ENCODE data around the gene URB1.

The URB1 gene

DNA sequence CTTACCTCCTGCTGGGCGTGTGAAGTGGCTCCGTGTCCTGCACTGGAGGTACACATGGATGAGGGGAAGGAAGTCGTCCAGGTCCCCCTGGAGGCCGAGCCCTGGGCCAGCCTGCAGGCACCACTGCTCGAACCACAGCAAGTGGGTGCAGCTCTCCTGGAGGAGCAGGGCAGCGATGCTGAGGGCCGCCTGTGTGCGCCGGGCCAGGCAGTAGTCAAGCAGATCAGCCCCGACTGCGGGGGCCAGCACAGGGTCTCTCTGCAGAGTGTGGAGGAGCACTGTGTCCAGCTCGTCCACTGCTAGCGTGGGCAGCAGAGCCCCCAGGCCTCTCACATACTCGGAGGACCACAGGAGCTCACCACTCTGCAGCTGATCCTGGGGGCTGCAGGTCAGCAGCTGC, 45.9 kb downstream of the URB1 start:
- no peak for DNase-seq (ENCODE audit: low spot score)

DNA sequence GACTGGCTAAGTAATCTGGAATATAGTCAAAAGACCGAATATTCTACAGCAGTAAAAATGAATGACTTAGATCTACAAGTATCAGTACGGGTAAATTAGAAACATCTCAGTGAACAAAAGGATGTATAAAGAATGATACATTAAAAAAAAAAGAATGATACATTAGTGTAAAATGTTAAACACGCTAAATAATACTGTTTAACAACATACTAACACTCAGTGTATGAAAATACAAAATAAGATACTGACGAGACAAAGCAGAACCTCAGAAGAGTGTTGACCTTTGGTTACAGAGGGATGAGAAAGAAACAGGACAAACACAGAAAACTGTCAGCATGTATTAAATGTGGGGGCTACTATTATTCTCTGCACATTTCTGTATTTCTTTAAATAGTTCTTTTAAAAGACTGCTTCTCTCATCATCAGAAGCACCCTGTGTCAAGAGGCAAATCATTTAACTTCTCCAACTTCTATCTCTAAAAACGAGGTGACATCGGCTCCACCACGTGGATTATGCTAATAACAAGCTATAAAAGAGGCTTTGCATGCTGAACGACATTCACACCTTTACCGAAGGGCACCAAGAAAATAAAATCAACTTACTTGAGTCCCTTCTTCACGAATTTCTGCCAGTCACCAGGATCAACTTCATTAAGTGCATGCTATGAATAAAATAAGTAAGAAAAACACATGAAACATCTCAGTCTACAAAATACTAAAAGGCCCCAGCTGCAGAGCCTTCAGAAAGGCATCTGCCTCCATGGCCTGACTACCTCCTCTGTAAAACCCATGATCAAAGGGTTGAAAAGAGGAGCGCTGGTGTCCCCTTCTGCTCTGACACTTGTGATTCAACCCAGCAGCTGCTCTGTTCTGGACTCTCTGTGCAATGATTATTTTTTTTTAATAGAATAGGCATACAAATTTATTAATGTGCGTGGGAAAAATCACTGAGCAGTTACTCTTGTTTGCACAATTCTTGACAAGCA, 51.7 kb downstream of the URB1 start:
- DNase-seq (ENCODE audit: low spot score), result no peak

GRCh38 chr21:32338209-32338921, 54.4 kb downstream of the URB1 start:
- no peak for DNase-seq (ENCODE audit: low spot score)

DNA sequence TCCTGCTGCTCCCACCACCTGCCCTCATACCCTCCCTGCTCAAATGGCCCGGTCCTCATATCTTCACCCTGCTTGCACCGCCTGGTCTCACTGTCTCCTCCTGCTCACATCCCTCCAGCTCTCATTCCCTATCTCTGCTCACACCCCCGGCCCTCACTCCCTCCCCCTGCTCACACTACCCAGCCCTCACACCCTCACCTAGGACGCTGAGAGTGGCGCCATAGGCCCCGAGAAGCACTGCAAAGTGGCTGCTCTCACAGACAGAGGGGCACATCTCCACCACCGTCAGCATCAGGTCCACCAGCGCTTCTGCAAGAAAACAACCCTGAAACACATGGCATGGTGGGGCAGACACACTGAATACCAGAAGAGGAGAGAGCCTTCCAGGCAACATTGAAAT, 55.6 kb downstream of the URB1 start:
- DNase-seq (ENCODE audit: low spot score), result no peak

DNA sequence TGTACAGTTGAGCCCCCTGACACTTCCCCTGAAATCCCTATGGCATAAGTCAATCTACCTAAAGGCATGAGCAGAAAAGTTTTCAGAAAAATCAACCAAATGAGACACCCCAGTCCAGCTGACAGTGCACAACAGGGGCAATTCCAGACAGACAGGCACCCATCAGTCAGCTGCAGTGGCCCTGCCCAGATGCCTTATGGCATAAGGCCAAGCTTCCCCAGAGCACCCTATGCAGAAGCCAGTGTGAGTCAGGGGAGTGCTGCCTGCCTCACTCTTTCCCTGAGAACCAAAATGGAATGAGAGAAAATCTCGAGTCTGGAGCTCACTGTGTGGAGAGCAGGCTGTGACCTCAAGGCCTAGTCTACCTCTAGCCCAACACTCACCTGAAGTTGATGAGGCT, 56.1 kb downstream of the URB1 start:
- DNase-seq (ENCODE audit: low spot score), result no peak

DNA sequence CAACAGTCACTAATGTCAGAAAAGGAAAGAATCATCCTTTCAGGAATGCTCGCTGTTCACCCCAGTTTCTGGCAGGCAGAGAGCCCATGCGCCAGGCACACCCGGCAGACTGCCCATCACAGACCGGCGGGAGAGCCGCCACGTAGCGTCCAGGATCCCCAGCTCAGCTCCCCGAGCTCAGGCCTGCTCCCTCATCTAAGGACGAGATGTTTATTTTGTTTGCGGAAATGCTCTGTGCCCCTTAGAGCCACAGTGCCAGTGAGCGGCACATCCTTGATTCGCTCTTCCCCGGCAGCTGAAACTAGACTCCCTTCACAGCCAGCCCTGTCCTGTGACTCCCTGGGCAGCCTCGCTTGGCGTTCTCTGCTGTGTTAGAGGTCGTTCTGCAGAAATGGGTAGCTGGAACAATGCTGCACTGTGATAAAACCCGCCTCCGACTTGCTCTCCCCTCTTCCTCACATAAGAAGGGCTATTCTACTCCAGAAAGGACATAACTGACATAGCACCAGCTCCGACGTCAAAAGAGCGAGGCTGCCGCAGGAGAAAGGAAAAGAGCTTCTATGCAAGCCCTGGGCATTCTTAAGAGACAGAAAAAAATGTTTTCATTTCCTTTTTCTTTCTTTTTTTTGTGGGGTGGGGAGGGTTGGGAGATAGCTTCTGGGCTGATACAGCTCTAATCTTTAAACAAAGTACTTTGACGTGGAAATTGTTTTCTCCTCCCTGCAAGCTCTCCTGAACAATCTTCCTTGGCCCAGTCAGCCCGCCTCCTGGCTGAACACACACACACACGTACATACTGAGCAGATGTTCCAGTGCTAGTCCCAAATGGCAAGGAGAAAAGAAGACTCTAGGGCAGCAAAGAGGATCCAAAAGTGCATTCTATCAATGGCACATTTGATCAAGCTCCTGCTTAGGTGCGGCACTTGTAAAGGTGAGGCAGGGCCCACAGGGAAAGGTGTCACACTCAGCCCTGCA, 56.9 kb downstream of the URB1 start:
- no peak for DNase-seq (ENCODE audit: low spot score)

DNA sequence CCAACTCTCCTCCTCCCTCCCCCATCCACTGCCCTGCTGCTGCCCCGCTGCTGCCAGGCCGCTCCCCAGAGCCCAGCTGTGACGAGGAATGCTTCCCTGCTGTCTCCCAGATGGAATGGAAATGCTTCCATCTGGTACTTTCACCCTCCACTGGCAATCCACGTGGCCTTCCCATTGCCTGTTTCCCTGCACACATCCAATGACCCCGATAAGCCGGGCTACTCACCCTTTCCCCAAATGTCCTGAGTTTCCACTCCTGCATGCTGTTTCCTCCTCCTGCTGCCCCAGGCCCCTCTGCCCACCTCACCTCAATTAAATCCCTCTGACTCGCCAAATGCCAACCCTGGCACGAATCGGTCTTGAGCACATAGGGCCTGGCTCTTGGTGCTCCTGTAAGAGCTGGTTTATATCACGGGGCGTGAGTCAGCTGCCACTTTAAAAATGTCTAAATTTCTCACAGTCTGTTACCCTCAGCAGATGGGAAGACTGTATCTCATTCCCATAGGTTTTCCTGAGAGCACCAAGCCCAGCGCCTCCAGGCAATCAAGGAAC, 57.8 kb downstream of the URB1 start:
- no peak for DNase-seq (ENCODE audit: low spot score)

GRCh38 chr21:32333953-32334673, 58.7 kb downstream of the URB1 start:
- DNase-seq (ENCODE audit: low spot score), result no peak

- no peak for DNase-seq (ENCODE audit: low spot score)
Measured at GRCh38 chr21:32332463-32332951, 60.3 kb downstream of the URB1 start.

DNA sequence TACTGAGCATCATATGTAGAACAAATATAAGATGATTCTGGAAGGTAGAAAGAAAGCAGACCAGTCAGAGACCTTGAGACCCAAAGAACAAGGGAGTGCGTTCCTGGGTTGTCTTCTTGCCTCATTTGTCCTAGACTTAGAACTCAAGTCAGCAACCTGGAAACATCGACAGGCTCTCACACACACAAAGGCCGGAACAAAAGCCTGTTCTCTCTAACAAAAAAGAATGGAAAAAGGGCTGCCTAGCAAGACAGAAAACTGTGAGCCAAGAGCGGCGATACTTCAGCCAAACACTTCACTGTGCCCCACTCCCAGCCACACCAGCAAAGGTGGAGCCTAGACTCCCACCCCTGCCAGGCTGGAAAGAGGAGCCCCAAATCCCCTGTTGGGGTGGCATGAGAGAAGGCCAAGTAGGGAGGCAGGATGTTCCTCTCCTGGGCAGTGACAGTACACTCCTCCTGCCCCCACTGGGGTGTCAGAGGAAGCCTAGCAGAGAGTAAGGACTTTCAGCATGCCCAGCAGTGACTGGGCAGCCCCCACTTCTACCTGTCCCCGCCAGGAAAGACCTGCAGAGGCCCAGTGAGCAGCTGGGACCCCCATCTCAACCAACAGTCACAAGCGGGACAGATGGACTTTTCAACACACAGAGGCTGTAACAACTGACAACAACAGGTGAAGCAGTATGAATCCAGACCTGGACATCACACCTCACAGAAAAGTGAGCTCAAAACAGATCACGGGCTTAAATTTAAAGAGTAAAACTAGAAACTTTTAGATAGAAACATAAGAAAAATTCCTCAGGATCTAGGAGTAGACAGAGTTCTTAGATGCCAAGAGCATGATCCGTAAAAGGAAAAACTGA, 61.1 kb downstream of the URB1 start:
- no peak for DNase-seq (ENCODE audit: low spot score)

GRCh38 chr21:32330784-32331311, 62.0 kb downstream of the URB1 start:
- DNase-seq (ENCODE audit: low spot score), result no peak

- DNase-seq (ENCODE audit: low spot score), result peak; percentile 95
Measured at GRCh38 chr21:32329776-32330175, 63.0 kb downstream of the URB1 start.

- peak; percentile 76 for DNase-seq (ENCODE audit: low spot score)
Measured at GRCh38 chr21:32329331-32329730, 63.5 kb downstream of the URB1 start.

DNA sequence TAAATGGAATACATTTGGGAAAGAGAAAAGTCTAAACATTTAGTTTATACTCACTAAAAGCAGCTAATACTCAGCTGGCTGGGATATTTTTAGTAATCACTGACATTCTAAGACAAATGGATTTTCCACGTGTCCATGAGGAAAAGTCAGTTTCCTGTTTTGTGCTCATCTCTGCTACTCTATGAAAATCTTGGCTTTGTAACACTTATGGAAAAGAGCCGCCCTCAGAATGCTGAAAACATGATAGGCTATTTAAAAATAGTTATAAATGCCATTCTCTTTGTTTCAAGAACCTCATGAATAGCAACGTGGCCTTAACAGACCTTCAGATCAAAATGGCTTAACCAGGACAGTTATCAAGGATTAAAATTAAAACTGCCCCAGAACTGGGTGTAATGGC, 64.2 kb downstream of the URB1 start:
- peak; percentile 73 for DNase-seq (ENCODE audit: low spot score)

DNA sequence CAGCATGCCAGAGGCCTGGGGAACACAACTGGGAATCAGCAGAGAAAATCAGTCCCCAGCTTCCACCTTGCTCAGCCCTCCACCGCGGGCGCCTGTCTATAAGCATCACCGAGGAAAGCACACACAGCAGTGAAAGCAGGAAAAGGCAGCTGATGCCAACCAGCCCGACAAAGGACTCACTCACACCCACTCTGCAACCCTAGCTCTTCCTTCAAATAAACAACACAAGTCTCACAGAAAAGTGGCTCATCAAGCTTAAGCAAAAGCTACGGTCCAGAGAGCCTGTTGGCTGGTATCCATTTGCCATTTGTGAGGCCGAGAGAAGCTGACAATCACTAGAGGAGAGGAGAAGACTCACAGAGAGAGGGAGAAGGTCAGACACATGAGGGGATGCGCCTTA, 67.1 kb downstream of the URB1 start:
- DNase-seq (ENCODE audit: low spot score), result no peak

DNA sequence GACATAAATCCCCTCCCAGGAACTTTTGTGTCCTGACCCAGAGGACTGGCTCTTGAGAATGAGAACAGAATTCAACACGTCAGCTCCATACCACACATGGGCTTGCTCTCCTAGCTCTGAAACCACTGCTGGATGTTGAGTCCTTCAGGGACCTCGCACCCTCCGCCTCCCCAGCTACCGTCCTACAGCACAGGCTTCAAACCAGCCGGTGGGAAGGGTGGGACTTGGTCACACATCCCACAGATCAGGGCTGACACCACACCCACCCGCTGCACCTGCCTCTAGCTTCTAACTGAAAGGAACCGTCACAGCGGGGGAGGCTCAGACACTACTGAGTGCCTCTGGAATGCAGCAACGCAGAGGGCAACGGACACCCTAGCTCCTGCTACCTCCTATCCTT, 70.1 kb downstream of the URB1 start:
- DNase-seq (ENCODE audit: low spot score), result no peak

GRCh38 chr21:32322103-32322502, 70.7 kb downstream of the URB1 start:
- no peak for DNase-seq (ENCODE audit: low spot score)

DNA sequence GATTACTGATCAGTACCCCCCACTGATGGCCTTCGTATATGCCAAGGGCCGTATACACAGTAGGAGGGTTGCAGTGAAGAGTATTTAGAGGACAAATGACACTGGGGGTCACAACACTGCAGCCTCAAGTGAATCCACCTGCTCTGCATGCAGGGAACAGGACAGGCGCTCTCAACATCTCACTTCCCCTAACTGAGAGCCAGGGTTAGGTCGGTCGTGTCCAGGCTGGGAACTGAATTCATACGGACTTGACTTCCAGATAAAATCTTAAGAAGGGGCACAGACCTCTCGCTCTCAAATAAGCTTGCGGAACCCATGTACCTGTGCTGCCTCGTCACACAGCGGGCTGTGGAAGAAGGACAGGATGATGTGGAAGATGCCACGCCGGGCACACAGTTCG, 71.3 kb downstream of the URB1 start:
- no peak for DNase-seq (ENCODE audit: low spot score)

- no peak for DNase-seq (ENCODE audit: low spot score)
Measured at GRCh38 chr21:32320726-32321125, 72.1 kb downstream of the URB1 start.

DNA sequence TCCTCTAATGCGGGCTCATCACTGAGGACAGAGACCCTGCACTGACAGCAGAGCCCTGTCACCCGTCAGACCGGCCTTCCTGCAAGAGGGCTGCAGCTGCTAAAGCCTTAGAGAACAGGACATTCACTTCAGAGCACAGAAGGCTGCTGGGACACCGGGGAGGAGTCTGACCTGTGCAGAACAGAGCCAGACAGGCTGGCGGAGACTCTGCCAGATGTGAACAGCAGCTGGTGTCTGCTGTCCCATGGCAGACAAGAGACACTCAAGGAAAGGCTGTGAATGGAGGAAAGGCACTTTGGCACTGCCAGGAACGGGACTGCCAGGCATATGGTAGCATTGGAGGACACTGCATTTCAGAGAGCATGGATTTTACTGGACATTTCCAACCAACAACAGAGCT, 72.8 kb downstream of the URB1 start:
- no peak for DNase-seq (ENCODE audit: low spot score)
